ENCODE data around the gene LAPTM5. TPM values are rescaled to one million over a fixed set of nuclear protein-coding genes. Genes with fewer than 3 reads are reported as not detected.

LAPTM5 gene
- total RNA-seq, 4 donors from 2014 or later: 21.1 to 67.8 (median 43.1) TPM

DNA sequence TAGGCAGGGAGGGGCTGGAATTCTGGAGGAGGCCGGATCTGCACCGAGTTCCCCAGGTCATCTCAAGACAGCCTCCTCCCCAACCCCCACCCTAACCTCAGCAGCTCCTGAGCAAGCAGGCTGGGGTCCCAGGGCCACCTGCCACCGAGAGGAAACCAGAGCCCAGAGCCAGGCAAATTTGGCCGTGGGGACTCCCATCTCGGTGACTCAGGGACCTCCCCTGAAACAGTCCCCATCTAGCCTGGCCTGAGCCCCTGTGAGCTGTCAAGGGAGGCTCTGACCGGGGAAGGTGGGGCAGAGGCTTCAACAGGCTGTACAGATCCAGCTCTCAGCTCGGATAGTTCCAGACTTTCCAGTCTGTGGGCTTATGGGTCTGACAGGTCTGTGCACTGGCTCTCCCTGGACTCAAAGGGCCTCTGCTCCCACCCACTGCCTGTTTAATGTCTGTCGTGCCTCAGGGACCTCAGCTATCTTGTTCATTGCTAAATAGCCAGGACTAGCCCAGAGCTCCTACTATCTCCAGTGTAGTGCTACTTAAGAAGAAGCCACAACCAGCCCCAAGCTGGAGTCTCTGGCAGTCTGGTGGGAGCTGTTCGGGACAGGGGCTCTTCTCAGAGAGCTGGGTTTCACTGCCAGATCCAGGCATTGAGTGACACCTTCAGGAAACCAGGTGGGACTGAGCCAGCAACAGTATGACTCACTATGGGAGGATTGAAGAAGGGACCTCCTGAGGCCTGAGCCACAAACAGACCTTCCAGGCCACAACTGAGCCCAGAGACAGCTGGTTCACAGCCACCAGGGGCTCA is 59.8 kb downstream of the LAPTM5 start:
- TF ChIP-seq, protein P1, sequence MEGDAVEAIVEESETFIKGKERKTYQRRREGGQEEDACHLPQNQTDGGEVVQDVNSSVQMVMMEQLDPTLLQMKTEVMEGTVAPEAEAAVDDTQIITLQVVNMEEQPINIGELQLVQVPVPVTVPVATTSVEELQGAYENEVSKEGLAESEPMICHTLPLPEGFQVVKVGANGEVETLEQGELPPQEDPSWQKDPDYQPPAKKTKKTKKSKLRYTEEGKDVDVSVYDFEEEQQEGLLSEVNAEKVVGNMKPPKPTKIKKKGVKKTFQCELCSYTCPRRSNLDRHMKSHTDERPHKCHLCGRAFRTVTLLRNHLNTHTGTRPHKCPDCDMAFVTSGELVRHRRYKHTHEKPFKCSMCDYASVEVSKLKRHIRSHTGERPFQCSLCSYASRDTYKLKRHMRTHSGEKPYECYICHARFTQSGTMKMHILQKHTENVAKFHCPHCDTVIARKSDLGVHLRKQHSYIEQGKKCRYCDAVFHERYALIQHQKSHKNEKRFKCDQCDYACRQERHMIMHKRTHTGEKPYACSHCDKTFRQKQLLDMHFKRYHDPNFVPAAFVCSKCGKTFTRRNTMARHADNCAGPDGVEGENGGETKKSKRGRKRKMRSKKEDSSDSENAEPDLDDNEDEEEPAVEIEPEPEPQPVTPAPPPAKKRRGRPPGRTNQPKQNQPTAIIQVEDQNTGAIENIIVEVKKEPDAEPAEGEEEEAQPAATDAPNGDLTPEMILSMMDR (IDR thresholded peaks at IDR 0.05): no peak
- TF ChIP-seq POLR2A (IDR thresholded peaks at IDR 0.05): no peak
- Histone ChIP-seq H3K36me3 (no peaks in the 10 kb centered on the region), H3K4me3 (no peak overlapping the region), H3K9me3 (no peaks in the 10 kb centered on the region), H3K27ac (peak overlapping the region in 1 of 4 donors; percentile 60), H3K27me3 (no peaks in the 10 kb centered on the region), H3K4me1 (peaks cover 0 to 20% (median 0%) of the 10 kb centered on the region in 4 donors)
- no peak for DNase-seq (ENCODE audit: low spot score in 2 of 2)
- 56 to 57% methylated on average over 9 of the region's 9 CpGs for WGBS, 2 donors

DNA sequence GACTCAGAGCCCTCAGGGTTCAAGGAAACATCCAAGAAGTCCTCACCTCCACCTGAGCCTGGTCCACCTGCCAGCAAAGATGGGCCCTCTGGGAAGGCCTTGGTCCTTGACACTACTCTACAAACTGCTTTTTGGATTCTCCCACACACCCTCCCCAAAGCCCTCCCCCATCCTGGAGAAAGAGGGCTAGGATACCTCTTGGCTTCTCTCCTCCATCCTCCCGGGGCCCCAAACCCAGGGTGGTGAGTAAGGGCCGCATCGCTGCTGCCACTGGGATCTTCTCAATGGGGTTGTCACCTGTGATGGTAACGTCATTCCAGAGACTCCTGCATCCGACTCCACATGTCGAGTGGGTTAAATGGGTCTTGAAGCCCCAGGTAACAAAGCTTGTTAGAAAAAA is 60.7 kb downstream of the LAPTM5 start:
- H3K27me3 ChIP-seq: no peaks in the 10 kb centered on the region
- DNase-seq (ENCODE audit: low spot score in 2 of 2): no peak
- peaks cover 0 to 20% (median 0%) of the 10 kb centered on the region in 4 donors for H3K4me1 ChIP-seq
- H3K36me3 ChIP-seq: no peaks in the 10 kb centered on the region
- 89 to 92% methylated on average over 6 of the region's 6 CpGs for WGBS, 2 donors
- TF ChIP-seq, protein P1 (IDR thresholded peaks at IDR 0.05): no peak
- no peak for TF ChIP-seq POLR2A (IDR thresholded peaks at IDR 0.05)
- H3K4me3 ChIP-seq: no peak overlapping the region
- no peak overlapping the region for H3K27ac ChIP-seq
- H3K9me3 ChIP-seq: no peaks in the 10 kb centered on the region

DNA sequence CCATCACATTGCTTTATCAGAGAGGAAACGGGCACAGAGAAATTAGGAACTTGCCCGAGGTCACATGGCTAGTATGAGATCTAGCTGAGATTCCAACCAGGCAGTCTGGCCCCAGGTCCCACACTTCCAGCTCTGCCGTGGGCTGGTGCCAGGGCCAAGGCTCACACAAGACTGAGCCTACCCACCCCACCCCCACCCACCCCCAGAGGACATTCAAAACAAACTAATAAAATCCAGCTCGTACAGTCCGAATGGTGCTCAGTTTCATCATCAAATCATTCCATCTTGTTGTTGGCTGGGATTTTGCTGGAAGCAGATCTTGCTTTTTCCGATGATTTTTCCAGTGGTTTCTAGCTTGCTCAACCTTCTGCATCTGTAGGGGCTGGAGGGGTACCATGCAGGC is 62.1 kb downstream of the LAPTM5 start:
- DNase-seq (ENCODE audit: low spot score in 2 of 2): peak in 1 of 2 donors; percentile 55
- TF ChIP-seq POLR2A (IDR thresholded peaks at IDR 0.05): no peak
- TF ChIP-seq, protein P1 (IDR thresholded peaks at IDR 0.05): no peak
- peak in 1 of 2 donors; percentile 56 for TF ChIP-seq EP300 (IDR thresholded peaks at IDR 0.05)

DNA sequence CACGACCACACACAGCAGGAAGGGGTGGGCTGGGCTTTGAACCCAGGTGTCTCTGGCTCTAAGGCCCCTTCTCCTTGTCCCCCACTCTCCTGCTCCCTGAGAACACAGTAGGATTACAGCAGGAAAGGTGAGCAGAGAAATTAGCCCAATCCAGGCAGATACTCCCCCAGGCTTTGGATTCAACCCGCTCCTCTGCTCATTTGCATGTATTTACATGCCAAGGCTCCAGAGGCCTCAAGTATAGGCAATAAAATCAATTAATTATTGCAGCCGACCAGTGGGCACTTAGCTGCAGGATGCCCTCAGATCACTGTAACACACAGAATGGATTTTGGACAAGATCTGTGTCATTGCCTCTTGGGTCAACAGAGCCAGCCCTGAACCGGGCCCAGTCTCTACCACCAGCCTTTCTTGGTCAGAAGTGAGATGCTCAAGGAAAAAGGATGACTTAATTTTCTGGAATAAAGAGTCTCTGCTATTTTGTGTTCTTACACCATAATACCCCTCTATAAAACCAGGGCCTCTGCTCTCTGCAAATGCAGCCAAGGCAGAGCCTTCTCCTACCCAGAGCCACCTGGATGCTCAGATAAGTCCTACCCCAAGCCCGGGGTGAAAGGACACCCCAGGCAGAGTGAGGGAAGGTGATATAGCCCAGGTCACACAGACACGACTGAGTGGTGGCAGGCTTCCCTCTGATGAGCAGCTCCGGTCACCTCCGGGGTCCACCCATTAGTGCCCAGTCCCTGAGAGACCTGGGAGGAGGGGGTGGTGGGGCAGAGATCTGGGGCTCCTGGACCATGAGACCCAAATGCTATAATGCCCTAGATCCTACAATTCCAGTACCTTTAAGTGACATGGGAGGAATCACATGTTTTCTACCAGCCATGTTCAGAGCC is 63.0 kb downstream of the LAPTM5 start:
- H3K36me3 ChIP-seq: no peaks in the 10 kb centered on the region
- no peak overlapping the region for H3K4me3 ChIP-seq
- peaks cover 0 to 20% (median 0%) of the 10 kb centered on the region in 4 donors for H3K4me1 ChIP-seq
- H3K27me3 ChIP-seq: peaks cover 0 to under 1% of the 10 kb centered on the region in 2 donors
- no peak for DNase-seq (ENCODE audit: low spot score in 2 of 2)
- H3K9me3 ChIP-seq: no peaks in the 10 kb centered on the region
- 62 to 69% methylated on average over 6 to 8 of the region's 8 CpGs for WGBS, 2 donors
- H3K27ac ChIP-seq: no peak overlapping the region
- no peak for TF ChIP-seq POLR2A (IDR thresholded peaks at IDR 0.05)
- TF ChIP-seq, protein P1 (IDR thresholded peaks at IDR 0.05): no peak

More for the DNA sequence above, 62.1 kb downstream of the LAPTM5 start:
- Histone ChIP-seq H3K36me3 (no peaks in the 10 kb centered on the region), H3K27ac (no peak overlapping the region), H3K27me3 (no peaks in the 10 kb centered on the region), H3K4me3 (no peak overlapping the region), H3K4me1 (peaks cover 0 to 20% (median 0%) of the 10 kb centered on the region in 4 donors), H3K9me3 (no peaks in the 10 kb centered on the region)
- 31 to 38% methylated on average over 6 of the region's 6 CpGs for WGBS, 2 donors
